Omental fat pad (tissue), 4 donors: ENCODE results near the gene ZC3HAV1. TPM values are rescaled to one million over a fixed set of nuclear protein-coding genes. Genes with fewer than 3 reads are reported as not detected.
"Not testable (repeated sequence)": the region's sequence is repeated elsewhere in the genome, so short reads cannot be mapped to it uniquely, and the experiment has no call there.

Source experiments
- ATAC-seq: fragments of 150-250 bp; one replicate; pipeline ENCODE4 v1.9.1; 2016; ENCODE audit warnings: mild to moderate bottlenecking, moderate library complexity; ENCODE audit not compliant: low FRiP score
- DNase-seq: peaks from one replicate; pipeline ENCODE4 v3.0.0-alpha.2; 2019; ENCODE audit warnings: low spot score
- CTCF ChIP-seq, 3 donors: fragments of 450-650 bp; IDR thresholded peaks; one replicate each; pipeline ENCODE4 v1.5.1; 2016 to 2017; ENCODE audit warnings: antibody characterized with exemption in 3 of 3, mild to moderate bottlenecking in 3 of 3, moderate library complexity in 2 of 3
- total RNA-seq, 4 donors: library from RNA; depleted of rRNA; stranded (reverse); fragments of >200 nt; gene quantifications; one replicate each; pipeline ENCODE4 v1.1.0, GENCODE V29; 2016

ZC3HAV1 gene
- total RNA-seq, 4 donors from 2014 or later: 31.3 to 58.8 (median 50.8) TPM

- DNase-seq: no peak
- TF ChIP-seq CTCF (IDR thresholded peaks at IDR 0.05): no peak
- ATAC-seq: no peak
These were observed 2.8 kb upstream of the ZC3HAV1 start for GRCh38 chr7:139112316-139112715.

GRCh38 chr7:139111811-139112301, 2.3 kb upstream of the ZC3HAV1 start:
- TF ChIP-seq CTCF (IDR thresholded peaks at IDR 0.05): no peak
- no peak for DNase-seq
- ATAC-seq: no peak

GRCh38 chr7:139111147-139111546, 1.6 kb upstream of the ZC3HAV1 start:
- no peak for TF ChIP-seq CTCF (IDR thresholded peaks at IDR 0.05)
- no peak for ATAC-seq

GRCh38 chr7:139109983-139110411, 477 bp upstream of the ZC3HAV1 start:
- no peak for ATAC-seq
- DNase-seq: no peak
- TF ChIP-seq CTCF (IDR thresholded peaks at IDR 0.05): no peak

More at GRCh38 chr7:139111147-139111546, 1.6 kb upstream of the ZC3HAV1 start:
- DNase-seq: no peak

GRCh38 chr7:139108266-139109187, 993 bp downstream of the ZC3HAV1 start:
- DNase-seq (no peak), ATAC-seq (peak; percentile 53)
- no peak for TF ChIP-seq CTCF (IDR thresholded peaks at IDR 0.05)

GRCh38 chr7:139106959-139107358, 2.6 kb downstream of the ZC3HAV1 start:
- no peak for TF ChIP-seq CTCF (IDR thresholded peaks at IDR 0.05)
- ATAC-seq (no peak), DNase-seq (no peak)

- ATAC-seq, DNase-seq: not testable (repeated sequence)
These were observed 3.3 kb downstream of the ZC3HAV1 start for GRCh38 chr7:139106227-139106626.
